CD8-positive, alpha-beta memory T cell (primary cell): ENCODE data around the gene MEIOB. TPM values are rescaled to one million over a fixed set of nuclear protein-coding genes. Genes with fewer than 3 reads are reported as not detected.
A peak's percentile ranks its signal among the peaks of the same experiment; 100 is the strongest.

Experiments used
- CTCF ChIA-PET: fragments of 350-600 bp; sonication (Branson Sonifier 250); formaldehyde crosslinking; loops from one replicate; lab custom pipeline; 2021; ENCODE audit warnings: antibody characterized with exemption; lab: Charles Lee
- POLR2A ChIA-PET: fragments of 350-600 bp; sonication (Branson Sonifier 250); formaldehyde crosslinking; loops from one replicate; lab custom pipeline; 2021; ENCODE audit warnings: antibody characterized with exemption; lab: Charles Lee
- DNase-seq, 5 donors: peaks; one replicate each; pipeline versions ENCODE4 v3.0.0 to v3.0.0-alpha.2; 2020 to 2022; ENCODE audit warnings: mixed read lengths in 1 of 5
- H3K27ac ChIP-seq: one replicate; pipeline ENCODE4 v1.7.0; 2013; ENCODE audit warnings: low read depth, mild to moderate bottlenecking, low read length, moderate library complexity
- H3K27me3 ChIP-seq: 2 replicates; pipeline ENCODE4 v1.7.0; 2013; ENCODE audit warnings: low read length, mild to moderate bottlenecking; ENCODE audit not compliant: insufficient read depth, poor library complexity, severe bottlenecking
- H3K36me3 ChIP-seq: 2 replicates; pipeline ENCODE4 v1.7.0; 2013; ENCODE audit warnings: mild to moderate bottlenecking, low read length, moderate library complexity; ENCODE audit not compliant: insufficient read depth
- H3K4me1 ChIP-seq: 2 replicates; pipeline ENCODE4 v1.7.0; 2013; ENCODE audit warnings: mild to moderate bottlenecking, low read length, moderate library complexity; ENCODE audit not compliant: insufficient read depth
- H3K4me3 ChIP-seq: 2 replicates; pipeline ENCODE4 v1.7.0; 2013; ENCODE audit warnings: mild to moderate bottlenecking, low read length
- H3K9me3 ChIP-seq: 2 replicates; pipeline ENCODE4 v1.7.0; 2013; ENCODE audit warnings: mild to moderate bottlenecking, low read length
- H3K27ac Mint-ChIP-seq, 8 donors: one replicate each; pipeline ENCODE4 v1.8.0; 2020 to 2021; ENCODE audit warnings: mixed read lengths in 8 of 8, mild to moderate bottlenecking in 6 of 8, inconsistent platforms in 3 of 8, moderate library complexity in 3 of 8
- H3K27me3 Mint-ChIP-seq, 2 donors: one replicate each; pipeline ENCODE4 v1.8.0; 2020 to 2021; ENCODE audit warnings: mixed read lengths in 2 of 2, mild to moderate bottlenecking in 1 of 2, moderate library complexity in 1 of 2
- H3K36me3 Mint-ChIP-seq, 3 donors: one replicate each; pipeline ENCODE4 v1.8.0; 2020 to 2021; ENCODE audit warnings: mixed read lengths in 3 of 3, inconsistent platforms in 1 of 3, mild to moderate bottlenecking in 1 of 3
- H3K4me1 Mint-ChIP-seq, 3 donors: one replicate each; pipeline ENCODE4 v1.8.0; 2020 to 2021; ENCODE audit warnings: mixed read lengths in 3 of 3, inconsistent platforms in 1 of 3, mild to moderate bottlenecking in 1 of 3
- H3K4me3 Mint-ChIP-seq, 7 donors: one replicate each; pipeline ENCODE4 v1.8.0; 2020 to 2021; ENCODE audit warnings: mixed read lengths in 7 of 7, mild to moderate bottlenecking in 6 of 7, moderate library complexity in 4 of 7, inconsistent platforms in 2 of 7
- H3K9me3 Mint-ChIP-seq, 5 donors: one replicate each; pipeline ENCODE4 v1.8.0; 2020 to 2022; ENCODE audit warnings: mixed read lengths in 5 of 5, mild to moderate bottlenecking in 3 of 5, moderate library complexity in 2 of 5, inconsistent platforms in 1 of 5
- polyA plus RNA-seq: library from polyadenylated mRNA; unstranded; fragments of 300-500 nt; fragmentation: Illumina TruSeq; gene quantifications from one replicate; pipeline ENCODE4 v1.2.3, GENCODE V29; 2021
- total RNA-seq, 2 experiments: library from RNA; stranded (reverse); gene quantifications; one replicate each; pipeline ENCODE4 v1.2.3, GENCODE V29; 2021

The MEIOB gene
- total and polyA plus RNA-seq, 3 experiments from 2014 or later: not detected

DNA sequence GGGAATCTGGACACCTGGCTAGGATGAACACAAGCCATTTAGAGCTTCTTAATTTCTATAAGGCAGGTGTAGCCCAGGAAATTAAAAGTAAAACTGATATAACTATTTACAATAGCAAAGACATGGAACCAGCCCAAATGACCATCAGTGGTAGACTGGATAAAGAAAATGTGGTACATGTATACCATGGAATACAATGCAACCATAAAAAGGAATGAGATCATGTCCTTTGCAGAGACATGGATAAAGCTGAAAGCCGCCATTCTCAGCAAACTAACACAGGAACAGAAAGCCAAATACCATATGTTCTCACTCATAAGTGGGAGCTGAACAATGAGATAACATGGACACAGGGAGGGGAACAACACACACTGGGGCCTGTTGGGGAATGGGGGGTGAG is 25.5 kb downstream of the MEIOB start:
- no peak overlapping the region for H3K4me3 Mint-ChIP-seq
- ChIA-PET POLR2A (no interaction called here), CTCF (no interaction called here)
- no peaks in the 10 kb centered on the region for H3K9me3 Mint-ChIP-seq
- H3K27me3 Mint-ChIP-seq: peaks cover 12 to 15% of the 10 kb centered on the region in 2 donors
- Histone ChIP-seq H3K4me1 (no peaks in the 10 kb centered on the region), H3K27ac (no peak overlapping the region), H3K27me3 (no peaks in the 10 kb centered on the region), H3K36me3 (no peaks in the 10 kb centered on the region), H3K4me3 (no peak overlapping the region), H3K9me3 (no peaks in the 10 kb centered on the region)
- DNase-seq: no peak
- H3K27ac Mint-ChIP-seq: no peak overlapping the region
- H3K4me1 Mint-ChIP-seq: no peaks in the 10 kb centered on the region
- H3K36me3 Mint-ChIP-seq: no peaks in the 10 kb centered on the region

- no peak overlapping the region for H3K27ac Mint-ChIP-seq
- Histone ChIP-seq H3K27ac (no peak overlapping the region), H3K36me3 (no peaks in the 10 kb centered on the region), H3K27me3 (no peaks in the 10 kb centered on the region), H3K4me1 (no peaks in the 10 kb centered on the region), H3K9me3 (no peaks in the 10 kb centered on the region), H3K4me3 (no peak overlapping the region)
- no peak for DNase-seq
- no peaks in the 10 kb centered on the region for H3K36me3 Mint-ChIP-seq
- no peak overlapping the region for H3K4me3 Mint-ChIP-seq
- H3K27me3 Mint-ChIP-seq: peaks cover 7 to 15% of the 10 kb centered on the region in 2 donors
- CTCF ChIA-PET: no interaction called here
- no peaks in the 10 kb centered on the region for H3K9me3 Mint-ChIP-seq
- H3K4me1 Mint-ChIP-seq: no peaks in the 10 kb centered on the region
- POLR2A ChIA-PET: no interaction called here
Measured at GRCh38 chr16:1845985-1846384, 26.0 kb downstream of the MEIOB start.

GRCh38 chr16:1839554-1839953 is 32.4 kb downstream of the MEIOB start:
- no peaks in the 10 kb centered on the region for H3K36me3 Mint-ChIP-seq
- Histone ChIP-seq H3K9me3 (no peaks in the 10 kb centered on the region), H3K27ac (no peak overlapping the region), H3K36me3 (no peaks in the 10 kb centered on the region), H3K27me3 (no peaks in the 10 kb centered on the region), H3K4me1 (no peaks in the 10 kb centered on the region), H3K4me3 (no peak overlapping the region)
- POLR2A ChIA-PET: no interaction called here
- no peak overlapping the region for H3K4me3 Mint-ChIP-seq
- H3K4me1 Mint-ChIP-seq: no peaks in the 10 kb centered on the region
- CTCF ChIA-PET: interaction anchor here (1.2 kb wide), 1 partner anchor 39 kb away, joined by 3 read pairs; no protein-coding TSS in a partner anchor
- DNase-seq: no peak
- no peak overlapping the region for H3K27ac Mint-ChIP-seq
- H3K9me3 Mint-ChIP-seq: no peaks in the 10 kb centered on the region
- no peaks in the 10 kb centered on the region for H3K27me3 Mint-ChIP-seq

- no peaks in the 10 kb centered on the region for H3K9me3 Mint-ChIP-seq
- Histone ChIP-seq H3K9me3 (no peaks in the 10 kb centered on the region), H3K4me1 (peaks cover 3% of the 10 kb centered on the region), H3K36me3 (no peaks in the 10 kb centered on the region), H3K27ac (no peak overlapping the region), H3K4me3 (no peak overlapping the region), H3K27me3 (no peaks in the 10 kb centered on the region)
- DNase-seq: no peak
- H3K27me3 Mint-ChIP-seq: no peaks in the 10 kb centered on the region
- no peak overlapping the region for H3K4me3 Mint-ChIP-seq
- H3K27ac Mint-ChIP-seq: no peak overlapping the region
- H3K36me3 Mint-ChIP-seq: peaks cover 0 to 12% (median 2%) of the 10 kb centered on the region in 3 donors
- H3K4me1 Mint-ChIP-seq: peaks cover 6 to 18% (median 13%) of the 10 kb centered on the region in 3 donors
- ChIA-PET POLR2A (no interaction called here), CTCF (interaction anchor here (1.4 kb wide), 1 partner anchor 95 kb away, joined by 3 read pairs; no protein-coding TSS in a partner anchor)
Measured at GRCh38 chr16:1834096-1834495, 37.9 kb downstream of the MEIOB start.

DNA sequence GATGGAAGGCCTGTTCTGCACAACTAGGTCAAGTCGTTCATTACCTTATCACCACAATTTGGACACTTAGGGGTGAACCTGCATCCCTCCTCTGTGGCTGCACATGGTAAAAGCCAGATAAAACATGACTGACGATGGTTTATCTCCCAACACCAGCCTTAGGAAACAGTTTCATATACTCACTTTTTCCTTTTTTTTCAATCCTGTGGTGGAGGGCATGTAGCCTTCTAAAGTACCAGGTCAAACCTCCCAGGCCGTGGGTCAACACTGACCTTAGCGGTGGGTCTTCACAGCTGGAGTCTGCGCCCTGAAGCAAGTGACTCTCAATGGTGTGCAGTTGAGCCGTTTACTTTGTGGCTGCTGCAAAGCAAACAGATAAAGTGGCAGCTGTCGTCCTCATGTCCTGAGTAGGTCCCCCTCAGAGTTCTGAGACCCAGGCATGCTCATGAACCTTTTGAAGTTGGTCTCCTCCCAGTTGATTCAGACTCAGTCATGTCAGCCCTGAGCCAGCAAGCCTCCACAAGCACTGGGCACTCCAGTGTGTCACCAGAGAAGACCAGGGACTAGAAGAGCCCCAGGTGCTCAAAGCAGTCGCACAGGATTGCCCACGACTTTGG is 39.0 kb downstream of the MEIOB start:
- Mint-ChIP-seq H3K27ac (peak overlapping the region in 4 of 8 donors; percentile 8 to 79 (median 38)), H3K4me3 (no peak overlapping the region), H3K4me1 (peaks cover 11 to 29% (median 22%) of the 10 kb centered on the region in 3 donors), H3K9me3 (no peaks in the 10 kb centered on the region), H3K27me3 (no peaks in the 10 kb centered on the region), H3K36me3 (peaks cover 0 to 12% (median 2%) of the 10 kb centered on the region in 3 donors)
- Histone ChIP-seq H3K36me3 (no peaks in the 10 kb centered on the region), H3K27me3 (no peaks in the 10 kb centered on the region), H3K9me3 (no peaks in the 10 kb centered on the region), H3K4me3 (no peak overlapping the region), H3K27ac (no peak overlapping the region), H3K4me1 (peaks cover 12% of the 10 kb centered on the region)
- DNase-seq: no peak
- POLR2A ChIA-PET: interaction anchor here (0.8 kb wide), 1 partner anchor 30 kb away, joined by 4 read pairs; no protein-coding TSS in a partner anchor
- CTCF ChIA-PET: no interaction called here

DNA sequence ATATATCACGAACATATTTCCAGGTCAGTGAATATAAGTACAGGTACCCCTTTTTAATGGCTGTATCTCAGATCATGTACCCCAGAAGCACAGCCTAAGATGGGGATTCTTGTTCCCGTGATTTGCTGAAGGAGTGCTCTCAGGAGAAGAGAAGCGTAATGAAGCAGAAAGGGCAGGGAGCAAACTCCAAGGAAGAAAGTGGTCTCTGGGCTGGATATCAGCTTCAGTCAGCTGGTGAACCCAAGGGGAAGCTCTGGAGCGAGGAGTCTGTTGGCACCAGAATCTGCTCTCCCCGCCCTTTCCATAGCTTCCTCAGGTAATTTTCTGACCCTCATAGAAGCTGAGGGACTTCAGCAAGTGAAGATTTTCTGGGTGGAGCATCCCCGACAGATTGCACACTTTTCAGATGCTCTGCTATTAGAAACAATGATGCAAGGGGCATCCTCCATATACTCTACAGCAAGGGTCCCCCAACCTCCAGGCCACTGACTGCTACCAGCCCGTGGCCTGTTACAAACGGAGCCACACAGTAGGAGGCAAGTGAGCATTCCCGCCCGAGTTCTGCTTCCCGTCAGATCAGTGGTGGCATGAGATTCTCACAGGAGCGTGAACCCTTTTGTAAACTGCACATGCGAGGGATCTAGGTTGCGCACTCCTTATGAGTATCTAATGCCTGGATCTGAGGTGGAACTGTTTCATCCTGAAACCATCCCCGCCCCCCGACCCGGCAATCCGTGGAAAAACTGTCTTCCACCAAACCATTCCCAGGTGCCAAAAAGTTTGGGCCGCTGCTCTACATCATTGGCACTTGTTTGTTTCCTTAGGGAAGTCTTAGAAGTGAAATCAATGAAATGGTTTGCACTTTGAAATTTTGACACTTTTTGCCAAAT is 40.5 kb downstream of the MEIOB start:
- H3K36me3 ChIP-seq: no peaks in the 10 kb centered on the region
- H3K4me1 ChIP-seq: peaks cover 16% of the 10 kb centered on the region
- peak overlapping the region in 1 of 7 donors; percentile 25 for H3K4me3 Mint-ChIP-seq
- no peaks in the 10 kb centered on the region for H3K9me3 ChIP-seq
- H3K9me3 Mint-ChIP-seq: no peaks in the 10 kb centered on the region
- no peak overlapping the region for H3K4me3 ChIP-seq
- no peaks in the 10 kb centered on the region for H3K27me3 Mint-ChIP-seq
- peaks cover 20 to 41% (median 32%) of the 10 kb centered on the region in 3 donors for H3K4me1 Mint-ChIP-seq
- ChIA-PET CTCF (no interaction called here), POLR2A (no interaction called here)
- H3K36me3 Mint-ChIP-seq: peaks cover 0 to 21% (median 2%) of the 10 kb centered on the region in 3 donors
- no peaks in the 10 kb centered on the region for H3K27me3 ChIP-seq
- peak overlapping the region in 1 of 8 donors; percentile 9 for H3K27ac Mint-ChIP-seq
- H3K27ac ChIP-seq: no peak overlapping the region
- no peak for DNase-seq

DNA sequence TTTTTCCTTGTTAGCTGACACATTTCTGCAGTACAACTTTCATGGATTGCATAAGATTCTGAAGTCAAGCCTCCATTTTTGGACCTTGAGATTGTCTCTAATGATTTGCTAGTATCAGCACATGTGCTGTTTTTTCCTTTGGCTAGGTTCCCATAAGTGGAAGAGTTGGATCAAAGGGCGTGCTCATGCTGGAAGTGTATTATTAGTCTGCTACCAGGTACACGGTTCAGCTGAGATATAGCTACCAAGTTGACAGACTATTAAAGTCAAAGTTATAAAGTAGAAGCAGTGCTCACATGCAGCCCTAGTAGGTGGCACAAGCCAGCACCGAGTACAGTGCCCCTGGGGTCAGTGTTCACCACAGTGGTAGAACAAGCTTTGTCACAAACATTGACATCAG is 41.8 kb downstream of the MEIOB start:
- CTCF ChIA-PET: no interaction called here
- Mint-ChIP-seq H3K27ac (peak overlapping the region in 1 of 8 donors; percentile 9), H3K4me1 (peaks cover 25 to 49% (median 39%) of the 10 kb centered on the region in 3 donors), H3K9me3 (no peaks in the 10 kb centered on the region), H3K36me3 (peaks cover 0 to 21% (median 2%) of the 10 kb centered on the region in 3 donors), H3K4me3 (peak overlapping the region in 1 of 7 donors; percentile 6), H3K27me3 (no peaks in the 10 kb centered on the region)
- no peaks in the 10 kb centered on the region for H3K36me3 ChIP-seq
- no peak overlapping the region for H3K4me3 ChIP-seq
- H3K9me3 ChIP-seq: no peaks in the 10 kb centered on the region
- no peak for DNase-seq
- POLR2A ChIA-PET: no interaction called here
- H3K4me1 ChIP-seq: peaks cover 22% of the 10 kb centered on the region
- H3K27me3 ChIP-seq: no peaks in the 10 kb centered on the region
- no peak overlapping the region for H3K27ac ChIP-seq
